Osteoblast (primary cell): ENCODE results near the gene ATXN7L1. TPM values are rescaled to one million over a fixed set of nuclear protein-coding genes. Genes with fewer than 3 reads are reported as not detected.
A peak's percentile ranks its signal among the peaks of the same experiment; 100 is the strongest.

Experiments used
- DNase-seq: peaks from one replicate; pipeline ENCODE4 v3.0.0; 2011; ENCODE audit warnings: low spot score, mixed read lengths; ENCODE audit not compliant: insufficient read length; ENCODE audit errors: missing footprints
- H2AFZ ChIP-seq: 2 replicates; pipeline ENCODE4 v1.6.0; 2011; ENCODE audit warnings: mild to moderate bottlenecking, low read length
- H3K27ac ChIP-seq: 2 replicates; pipeline ENCODE4 v1.5.1; 2011; ENCODE audit warnings: mild to moderate bottlenecking, low read depth, low read length, moderate library complexity
- H3K27me3 ChIP-seq: 2 replicates; pipeline ENCODE4 v1.6.0; 2012; ENCODE audit warnings: mild to moderate bottlenecking, control low read depth, inconsistent platforms, low read length, moderate library complexity; ENCODE audit not compliant: insufficient read depth
- H3K36me3 ChIP-seq: 2 replicates; pipeline ENCODE4 v1.5.1; 2011; ENCODE audit warnings: mild to moderate bottlenecking, low read length, control low read depth, moderate library complexity; ENCODE audit not compliant: insufficient read depth
- H3K4me1 ChIP-seq: 2 replicates; pipeline ENCODE4 v1.5.1; 2011; ENCODE audit warnings: mild to moderate bottlenecking, low read length, control low read depth, moderate library complexity; ENCODE audit not compliant: insufficient read depth
- H3K4me2 ChIP-seq: 2 replicates; pipeline ENCODE4 v1.6.0; 2011; ENCODE audit warnings: mild to moderate bottlenecking, low read length; ENCODE audit not compliant: insufficient read depth
- H3K4me3 ChIP-seq: fragments of 200-600 bp; sonication (generic); 3 replicates; pipeline ENCODE4 v1.5.1; 2012; ENCODE audit warnings: mild to moderate bottlenecking, low read length, inconsistent platforms; ENCODE audit not compliant: insufficient read depth
- H3K79me2 ChIP-seq: 2 replicates; pipeline ENCODE4 v1.6.0; 2012; ENCODE audit warnings: mild to moderate bottlenecking, low read length, control low read depth, inconsistent platforms; ENCODE audit not compliant: insufficient read depth
- H3K9me3 ChIP-seq: 2 replicates; pipeline ENCODE4 v1.5.1; 2011; ENCODE audit warnings: low read depth, low read length, control low read depth
- H4K20me1 ChIP-seq: 2 replicates; pipeline ENCODE4 v1.6.0; 2012; ENCODE audit warnings: mild to moderate bottlenecking, low read length, control low read depth; ENCODE audit not compliant: insufficient read depth
- total RNA-seq: library from RNA; depleted of rRNA; stranded (reverse); fragments of >200 nt; gene quantifications from 2 replicates; pipeline ENCODE4 v1.2.3, GENCODE V29; 2012
- TF ChIP-seq, protein P1 (sequence below): IDR thresholded peaks from 2 replicates; pipeline ENCODE4 v1.5.1; 2011; ENCODE audit warnings: mild to moderate bottlenecking, low read depth, low read length, moderate library complexity; ENCODE audit errors: extremely low read depth

Gene ATXN7L1
- total RNA-seq, 1 donor: 9.0 TPM

DNA sequence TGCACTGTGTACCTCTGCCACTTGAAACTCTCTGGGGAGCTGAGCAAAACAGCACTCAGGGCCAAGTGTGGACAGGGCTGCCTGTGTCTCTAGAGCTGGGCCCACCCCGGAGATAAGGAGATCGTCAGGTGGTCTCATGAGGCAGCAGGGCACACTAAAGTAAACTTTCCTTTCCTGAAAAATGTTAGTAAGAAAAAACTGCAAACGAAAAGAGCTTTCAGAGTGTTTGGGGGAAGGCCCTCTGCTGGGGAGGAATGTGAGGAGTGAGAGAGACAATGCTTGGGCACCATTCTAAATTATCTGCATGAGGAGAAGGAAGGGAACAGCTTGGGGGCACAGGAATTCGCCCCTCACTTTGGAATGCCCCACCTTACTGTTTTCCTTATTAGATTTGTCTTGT lies 127.7 kb downstream of the ATXN7L1 start:
- TF ChIP-seq, protein P1, sequence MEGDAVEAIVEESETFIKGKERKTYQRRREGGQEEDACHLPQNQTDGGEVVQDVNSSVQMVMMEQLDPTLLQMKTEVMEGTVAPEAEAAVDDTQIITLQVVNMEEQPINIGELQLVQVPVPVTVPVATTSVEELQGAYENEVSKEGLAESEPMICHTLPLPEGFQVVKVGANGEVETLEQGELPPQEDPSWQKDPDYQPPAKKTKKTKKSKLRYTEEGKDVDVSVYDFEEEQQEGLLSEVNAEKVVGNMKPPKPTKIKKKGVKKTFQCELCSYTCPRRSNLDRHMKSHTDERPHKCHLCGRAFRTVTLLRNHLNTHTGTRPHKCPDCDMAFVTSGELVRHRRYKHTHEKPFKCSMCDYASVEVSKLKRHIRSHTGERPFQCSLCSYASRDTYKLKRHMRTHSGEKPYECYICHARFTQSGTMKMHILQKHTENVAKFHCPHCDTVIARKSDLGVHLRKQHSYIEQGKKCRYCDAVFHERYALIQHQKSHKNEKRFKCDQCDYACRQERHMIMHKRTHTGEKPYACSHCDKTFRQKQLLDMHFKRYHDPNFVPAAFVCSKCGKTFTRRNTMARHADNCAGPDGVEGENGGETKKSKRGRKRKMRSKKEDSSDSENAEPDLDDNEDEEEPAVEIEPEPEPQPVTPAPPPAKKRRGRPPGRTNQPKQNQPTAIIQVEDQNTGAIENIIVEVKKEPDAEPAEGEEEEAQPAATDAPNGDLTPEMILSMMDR: no peak
- no peak overlapping the region for H3K27ac ChIP-seq

DNA sequence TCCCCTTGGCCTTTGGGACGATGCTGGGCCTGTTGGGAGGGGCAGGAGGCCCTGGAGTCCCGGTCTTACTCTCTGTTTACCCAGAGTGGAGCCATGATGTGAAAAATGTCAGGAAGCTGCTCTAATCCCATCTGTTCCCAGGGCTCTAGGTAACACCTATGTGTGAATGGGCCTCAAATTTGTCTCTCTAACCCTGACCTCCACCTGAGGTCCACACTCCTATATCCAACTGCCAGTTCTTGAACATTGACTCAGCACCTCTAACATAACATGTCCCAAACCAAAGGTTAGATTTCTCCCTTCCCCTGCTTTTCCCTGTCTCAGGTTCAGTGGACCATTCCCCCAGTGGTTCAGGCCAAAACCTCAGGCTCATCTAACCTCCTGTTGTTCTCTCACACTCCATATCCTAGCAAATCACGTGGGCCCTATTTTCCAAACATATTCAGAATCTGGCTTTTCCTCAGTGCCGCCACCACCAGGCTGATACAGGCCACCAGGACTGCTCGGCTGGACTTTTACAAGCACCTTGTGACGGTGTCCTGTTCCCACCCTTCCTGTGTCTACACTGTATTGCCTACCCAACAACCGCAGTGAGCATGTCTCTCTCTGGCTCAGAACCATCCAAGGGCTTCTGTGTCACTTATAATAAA lies 130.6 kb downstream of the ATXN7L1 start:
- Histone ChIP-seq H3K27me3 (no peaks in the 10 kb centered on the region), H4K20me1 (peaks cover 27% of the 10 kb centered on the region), H3K4me1 (no peaks in the 10 kb centered on the region), H3K27ac (no peak overlapping the region), H3K9me3 (no peaks in the 10 kb centered on the region), H3K4me2 (no peak overlapping the region), H3K79me2 (no peaks in the 10 kb centered on the region), H2AFZ (no peak overlapping the region), H3K36me3 (no peaks in the 10 kb centered on the region), H3K4me3 (no peak overlapping the region)
- DNase-seq: peak; percentile 17
- TF ChIP-seq, protein P1: no peak

More for the DNA sequence above, 127.7 kb downstream of the ATXN7L1 start:
- no peaks in the 10 kb centered on the region for H3K79me2 ChIP-seq
- no peak overlapping the region for H2AFZ ChIP-seq
- H3K4me2 ChIP-seq: no peak overlapping the region
- no peaks in the 10 kb centered on the region for H3K36me3 ChIP-seq
- H4K20me1 ChIP-seq: peaks cover 34% of the 10 kb centered on the region
- H3K4me1 ChIP-seq: no peaks in the 10 kb centered on the region
- no peak overlapping the region for H3K4me3 ChIP-seq
- no peaks in the 10 kb centered on the region for H3K27me3 ChIP-seq
- no peak for DNase-seq
- H3K9me3 ChIP-seq: no peaks in the 10 kb centered on the region

DNA sequence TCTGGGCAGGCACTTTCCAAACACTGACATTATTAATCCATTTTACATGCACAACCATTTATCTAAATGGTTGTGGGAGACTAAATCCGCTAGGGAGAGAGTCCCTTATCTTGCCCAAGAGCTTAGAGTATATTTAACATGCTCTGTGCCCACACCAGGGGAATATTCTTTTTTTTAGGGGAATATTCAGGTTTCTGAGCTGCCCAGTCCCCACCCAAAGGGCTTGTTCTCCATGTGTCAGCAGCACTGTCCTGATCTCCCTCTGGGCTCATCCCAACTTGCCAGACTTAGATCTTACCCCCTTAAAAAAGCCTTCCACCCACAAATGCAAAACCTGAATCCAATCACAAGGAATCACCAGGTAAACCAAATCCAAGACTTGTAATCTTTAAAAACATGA lies 132.1 kb downstream of the ATXN7L1 start:
- peaks cover 33% of the 10 kb centered on the region for H4K20me1 ChIP-seq
- no peaks in the 10 kb centered on the region for H3K4me1 ChIP-seq

DNA sequence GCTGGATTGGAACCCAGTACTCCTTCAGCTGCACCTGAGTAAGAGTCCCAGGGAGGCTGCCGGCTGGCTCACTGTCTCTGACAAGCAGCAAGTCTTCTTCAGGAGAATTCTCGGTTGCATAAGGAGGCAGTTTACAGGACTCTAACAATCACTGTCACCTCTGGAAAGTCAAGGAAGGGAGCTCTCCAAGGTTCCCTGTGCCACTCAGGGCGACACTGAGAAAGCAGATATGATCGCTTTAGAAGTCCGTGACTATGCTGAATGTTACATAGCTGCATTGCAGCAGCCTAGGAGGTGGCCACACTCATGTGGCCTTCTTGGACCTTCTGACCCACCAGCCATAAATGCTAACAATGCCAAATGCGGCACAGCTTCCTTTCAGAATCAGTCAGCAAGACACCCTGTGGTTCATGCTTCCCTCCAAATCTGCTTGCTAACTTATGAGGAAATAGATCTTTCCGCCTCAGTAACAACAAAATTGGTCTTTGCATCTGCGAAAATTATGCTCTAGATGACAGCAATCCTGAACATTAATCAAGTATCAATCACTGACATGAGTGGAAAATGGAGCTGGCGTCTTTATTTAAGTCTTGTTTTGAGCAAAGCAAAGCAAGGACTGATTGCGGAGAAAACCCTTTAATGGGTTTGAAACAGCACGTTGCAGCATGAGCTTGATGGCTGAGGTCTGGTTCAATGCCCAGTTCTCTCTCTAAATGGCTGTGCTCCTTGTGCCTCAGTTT lies 132.9 kb downstream of the ATXN7L1 start:
- TF ChIP-seq, protein P1: no peak
- Histone ChIP-seq H4K20me1 (peaks cover 28% of the 10 kb centered on the region), H3K27me3 (no peaks in the 10 kb centered on the region), H3K4me2 (no peak overlapping the region), H2AFZ (no peak overlapping the region), H3K4me1 (no peaks in the 10 kb centered on the region), H3K36me3 (no peaks in the 10 kb centered on the region), H3K9me3 (no peaks in the 10 kb centered on the region), H3K4me3 (no peak overlapping the region), H3K27ac (no peak overlapping the region), H3K79me2 (no peaks in the 10 kb centered on the region)
- peak; percentile 23 for DNase-seq

More for the DNA sequence above, 132.1 kb downstream of the ATXN7L1 start:
- no peaks in the 10 kb centered on the region for H3K36me3 ChIP-seq
- DNase-seq: no peak
- H3K27me3 ChIP-seq: no peaks in the 10 kb centered on the region
- H3K4me3 ChIP-seq: no peak overlapping the region
- no peaks in the 10 kb centered on the region for H3K9me3 ChIP-seq
- H3K27ac ChIP-seq: no peak overlapping the region
- no peak overlapping the region for H2AFZ ChIP-seq
- H3K4me2 ChIP-seq: no peak overlapping the region
- no peaks in the 10 kb centered on the region for H3K79me2 ChIP-seq
- TF ChIP-seq, protein P1: no peak
